ENCODE measurements around the gene GALNT1. TPM values are rescaled to one million over a fixed set of nuclear protein-coding genes. Genes with fewer than 3 reads are reported as not detected.

Gene GALNT1
- total RNA-seq, 1 experiment from 2014 or later = 54.7 TPM

GRCh38 chr18:35739778-35740177 lies 158.2 kb downstream of the GALNT1 start:
- ATAC-seq (no peak), DNase-seq (ENCODE audit: low read depth, low spot score) (no peak)
- no peak overlapping the region for H3K4me3 ChIP-seq (replicated peaks in 1 of 2; ENCODE audit: low read depth in 1 of 2, low read length in 2 of 2)
- H3K9me2 ChIP-seq (ENCODE audit: insufficient read depth) = no peaks in the 10 kb centered on the region
- H3K36me3 ChIP-seq (ENCODE audit: control insufficient read depth in 1 of 2, insufficient read depth in 2 of 2, low read length in 2 of 2) = no peaks in the 10 kb centered on the region
- no peaks in the 10 kb centered on the region for H3K4me1 ChIP-seq (ENCODE audit: control insufficient read depth in 1 of 2, insufficient read depth in 2 of 2, low read length in 2 of 2)
- H3K4me2 ChIP-seq (ENCODE audit: low read length) = no peak overlapping the region
- H4K20me1 ChIP-seq (ENCODE audit: insufficient read depth) = no peaks in the 10 kb centered on the region
- H3K9me3 ChIP-seq (ENCODE audit: control insufficient read depth in 1 of 2, insufficient read depth in 1 of 2, low read depth in 1 of 2, low read length in 2 of 2) = no peaks in the 10 kb centered on the region
- POLR2A ChIA-PET = no interaction called here
- intact Hi-C loops (cut with micrococcal nuclease) = no loop called here
- H3K27me3 ChIP-seq (ENCODE audit: insufficient read depth, low read length) = no peaks in the 10 kb centered on the region
- RAD21 ChIA-PET (ENCODE audit: low non-redundant PET in 1 of 2, low total read pairs in 2 of 2, uncharacterized antibody in 2 of 2, unreplicated experiment in 2 of 2) = no interaction called here
- H3K9ac ChIP-seq (ENCODE audit: low read length) = no peak overlapping the region
- TF ChIP-seq ZNF274 (IDR thresholded peaks at IDR 0.05; ENCODE audit: low read depth, low read length) = no peak
- no peak for TF ChIP-seq SRF (IDR thresholded peaks at IDR 0.05; ENCODE audit: low read depth)
- no peak for TF ChIP-seq REST (IDR thresholded peaks at IDR 0.05; ENCODE audit: low read depth)
- no peak for TF ChIP-seq POLR2A (IDR thresholded peaks at IDR 0.05; ENCODE audit: borderline replicate concordance, extremely low read depth, insufficient read depth, insufficient read length)
- no peak for TF ChIP-seq SP1 (IDR thresholded peaks at IDR 0.05; ENCODE audit: low read depth)
- no peak for TF ChIP-seq ZFX (IDR thresholded peaks at IDR 0.05)
- no peak for TF ChIP-seq YY1 (IDR thresholded peaks at IDR 0.05; ENCODE audit: extremely low read depth, insufficient replicate concordance, low read depth, low read length)
- TF ChIP-seq JUND (IDR thresholded peaks at IDR 0.05) = no peak
- TF ChIP-seq SIN3A (IDR thresholded peaks at IDR 0.05; ENCODE audit: low read depth) = no peak
- no peak for TF ChIP-seq RAD21 (IDR thresholded peaks at IDR 0.05; ENCODE audit: low read depth)
- no peak for TF ChIP-seq ATF3 (IDR thresholded peaks at IDR 0.05)
- no peak for TF ChIP-seq ELF1 (IDR thresholded peaks at IDR 0.05; ENCODE audit: borderline replicate concordance, low read depth)
- no peak for TF ChIP-seq EZH2phosphoT487 (IDR thresholded peaks at IDR 0.05; ENCODE audit: borderline replicate concordance)
- H3K79me2 ChIP-seq (ENCODE audit: insufficient read depth, low read length) = no peaks in the 10 kb centered on the region
- no peak overlapping the region for H3K27ac ChIP-seq (ENCODE audit: low read depth, low read length)
- no TSS peak for BruUV-seq (replicated peaks)
- CTCF ChIA-PET = interaction anchor here (1.3 kb wide), 1 partner anchor 354 kb away, joined by 3 read pairs; no protein-coding TSS in a partner anchor
- H2AFZ ChIP-seq (ENCODE audit: low read depth, low read length, poor library complexity, severe bottlenecking) = no peak overlapping the region
